NCI-H146 (cell line): ENCODE data around the gene SMARCA4.
"Not testable (repeated sequence)": the region's sequence is repeated elsewhere in the genome, so short reads cannot be mapped to it uniquely, and the experiment has no call there.

Experiments
- DNase-seq: peaks from one replicate; lab custom pipeline; 2025; lab: John Stamatoyannopoulos, UW

Gene SMARCA4

DNA sequence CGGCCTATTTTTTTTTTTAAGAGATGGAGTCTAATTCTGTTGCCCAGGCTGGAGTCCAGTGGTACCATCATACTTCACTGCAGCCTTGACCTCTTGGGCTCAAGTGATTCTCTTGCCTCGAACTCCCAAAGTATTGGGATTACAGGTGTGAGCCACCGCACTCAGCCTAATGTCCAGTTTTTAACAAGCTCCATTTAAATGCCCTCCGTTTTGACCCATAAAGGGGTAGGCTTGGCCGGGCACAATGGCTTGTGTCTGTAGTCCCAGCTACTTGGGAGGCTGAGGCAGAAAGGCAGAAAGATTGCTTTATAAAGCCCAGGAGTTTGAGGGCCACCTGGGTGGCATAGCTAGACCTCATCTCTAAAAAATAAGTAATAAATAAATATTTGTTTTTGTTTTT lies 140.2 kb downstream of the SMARCA4 start:
- DNase-seq: no peak

DNA sequence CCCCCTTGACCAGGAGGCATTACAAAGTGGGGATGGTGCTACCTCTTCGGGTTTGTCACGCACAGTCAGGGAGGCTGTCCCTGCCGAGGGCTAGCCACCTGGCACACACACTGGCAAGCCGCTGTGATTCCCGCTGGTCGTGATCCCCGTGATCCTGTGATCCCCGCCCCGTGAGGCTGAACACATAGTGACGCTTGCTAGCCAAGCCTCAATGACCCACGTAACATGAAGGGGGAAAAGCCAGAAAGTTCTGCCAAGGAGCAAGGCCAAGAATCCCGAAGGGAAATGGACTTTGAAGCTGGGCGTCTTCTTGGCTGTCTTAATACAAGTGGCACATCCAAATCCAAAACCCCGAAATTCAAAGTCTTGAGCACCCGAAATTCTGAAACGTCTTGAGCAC lies 142.1 kb downstream of the SMARCA4 start:
- no peak for DNase-seq

DNA sequence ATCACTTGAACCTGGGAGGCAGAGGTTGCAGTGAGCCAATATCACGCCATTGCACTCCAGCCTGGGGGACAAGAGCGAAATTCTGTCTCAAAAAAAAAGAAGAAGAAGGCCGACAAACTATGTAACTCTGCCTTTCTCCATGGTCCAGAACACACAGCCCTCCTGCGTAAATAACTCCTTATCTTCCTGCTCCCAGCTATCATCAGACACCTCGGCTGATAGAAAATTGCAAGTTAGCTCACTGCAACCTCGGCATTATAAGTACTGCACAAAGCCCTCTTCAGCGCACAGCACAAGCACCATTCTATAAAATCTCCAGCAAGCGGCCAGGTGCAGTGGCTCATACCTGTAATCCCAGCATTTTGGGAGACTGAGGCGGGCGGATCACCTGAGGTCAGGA lies 142.8 kb downstream of the SMARCA4 start:
- DNase-seq: not testable (repeated sequence)

DNA sequence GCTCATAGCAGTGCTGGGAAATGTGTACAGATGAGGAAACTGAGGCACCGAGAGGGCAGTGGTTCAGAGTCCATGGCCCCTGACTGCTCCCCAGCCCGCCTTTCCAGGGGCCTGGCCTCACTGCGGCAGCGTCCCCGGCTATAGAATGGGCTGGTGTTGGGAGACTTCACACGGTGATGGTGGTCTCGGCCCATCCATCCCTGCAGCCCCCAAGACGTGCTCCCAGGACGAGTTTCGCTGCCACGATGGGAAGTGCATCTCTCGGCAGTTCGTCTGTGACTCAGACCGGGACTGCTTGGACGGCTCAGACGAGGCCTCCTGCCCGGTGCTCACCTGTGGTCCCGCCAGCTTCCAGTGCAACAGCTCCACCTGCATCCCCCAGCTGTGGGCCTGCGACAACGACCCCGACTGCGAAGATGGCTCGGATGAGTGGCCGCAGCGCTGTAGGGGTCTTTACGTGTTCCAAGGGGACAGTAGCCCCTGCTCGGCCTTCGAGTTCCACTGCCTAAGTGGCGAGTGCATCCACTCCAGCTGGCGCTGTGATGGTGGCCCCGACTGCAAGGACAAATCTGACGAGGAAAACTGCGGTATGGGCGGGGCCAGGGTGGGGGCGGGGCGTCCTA lies 144.3 kb downstream of the SMARCA4 start:
- DNase-seq: no peak

DNA sequence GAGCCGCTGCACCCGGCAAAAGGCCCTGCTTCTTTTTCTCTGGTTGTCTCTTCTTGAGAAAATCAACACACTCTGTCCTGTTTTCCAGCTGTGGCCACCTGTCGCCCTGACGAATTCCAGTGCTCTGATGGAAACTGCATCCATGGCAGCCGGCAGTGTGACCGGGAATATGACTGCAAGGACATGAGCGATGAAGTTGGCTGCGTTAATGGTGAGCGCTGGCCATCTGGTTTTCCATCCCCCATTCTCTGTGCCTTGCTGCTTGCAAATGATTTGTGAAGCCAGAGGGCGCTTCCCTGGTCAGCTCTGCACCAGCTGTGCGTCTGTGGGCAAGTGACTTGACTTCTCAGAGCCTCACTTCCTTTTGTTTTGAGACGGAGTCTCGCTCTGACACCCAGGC lies 145.6 kb downstream of the SMARCA4 start:
- no peak for DNase-seq

DNA sequence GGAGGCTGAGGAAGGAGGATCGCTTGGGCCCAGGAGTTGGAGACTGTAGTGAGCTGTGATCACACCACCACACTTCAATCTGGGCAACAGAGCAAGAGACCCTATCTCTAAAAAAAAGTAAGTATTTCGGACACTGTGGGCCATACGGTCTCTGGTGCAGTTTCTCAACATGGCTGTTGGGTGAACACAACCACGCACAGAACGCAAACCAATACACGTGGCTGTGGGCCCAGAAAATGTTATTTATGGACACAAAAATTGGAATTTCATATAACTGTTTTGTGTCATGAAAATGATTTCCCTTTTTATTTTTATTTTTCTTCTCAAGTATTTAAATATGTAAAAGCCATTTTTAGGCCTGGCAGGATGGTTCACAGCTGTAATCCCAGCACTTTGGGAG lies 147.9 kb downstream of the SMARCA4 start:
- DNase-seq: no peak

DNA sequence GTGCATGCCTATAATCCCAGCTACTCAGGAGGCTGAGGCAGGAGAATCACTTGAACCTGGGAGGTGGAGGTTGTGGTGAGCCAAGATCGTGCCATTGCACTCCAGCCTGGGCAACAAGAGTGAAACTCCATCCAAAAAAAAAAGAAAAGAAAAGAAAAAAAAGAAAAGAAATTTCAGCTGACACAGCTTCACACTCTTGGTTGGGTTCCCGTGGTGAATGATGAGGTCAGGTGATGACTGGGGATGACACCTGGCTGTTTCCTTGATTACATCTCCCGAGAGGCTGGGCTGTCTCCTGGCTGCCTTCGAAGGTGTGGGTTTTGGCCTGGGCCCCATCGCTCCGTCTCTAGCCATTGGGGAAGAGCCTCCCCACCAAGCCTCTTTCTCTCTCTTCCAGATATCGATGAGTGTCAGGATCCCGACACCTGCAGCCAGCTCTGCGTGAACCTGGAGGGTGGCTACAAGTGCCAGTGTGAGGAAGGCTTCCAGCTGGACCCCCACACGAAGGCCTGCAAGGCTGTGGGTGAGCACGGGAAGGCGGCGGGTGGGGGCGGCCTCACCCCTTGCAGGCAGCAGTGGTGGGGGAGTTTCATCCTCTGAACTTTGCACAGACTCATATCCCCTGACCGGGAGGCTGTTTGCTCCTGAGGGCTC lies 150.4 kb downstream of the SMARCA4 start:
- no peak for DNase-seq

DNA sequence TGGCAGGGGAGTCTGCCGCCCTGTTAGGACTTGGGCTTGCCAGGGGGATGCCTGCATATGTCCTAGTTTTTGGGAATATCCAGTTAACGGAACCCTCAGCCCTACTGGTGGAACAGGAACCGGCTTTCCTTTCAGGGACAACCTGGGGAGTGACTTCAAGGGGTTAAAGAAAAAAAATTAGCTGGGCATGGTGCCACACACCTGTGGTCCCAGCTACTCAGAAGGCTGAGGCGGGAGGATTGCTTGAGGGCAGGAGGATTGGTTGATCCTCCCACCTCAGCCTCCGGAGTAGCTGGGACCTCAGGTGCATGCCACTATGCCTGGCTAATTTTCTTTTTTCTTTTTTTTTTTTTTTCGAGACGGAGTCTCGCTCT lies 150.9 kb downstream of the SMARCA4 start:
- no peak for DNase-seq
